Measurements from ENCODE around the gene ASCL2.

The ASCL2 gene

GRCh38 chr11:2307501-2308331, 37.3 kb upstream of the ASCL2 start:
- DNase-seq, result no peak

DNA sequence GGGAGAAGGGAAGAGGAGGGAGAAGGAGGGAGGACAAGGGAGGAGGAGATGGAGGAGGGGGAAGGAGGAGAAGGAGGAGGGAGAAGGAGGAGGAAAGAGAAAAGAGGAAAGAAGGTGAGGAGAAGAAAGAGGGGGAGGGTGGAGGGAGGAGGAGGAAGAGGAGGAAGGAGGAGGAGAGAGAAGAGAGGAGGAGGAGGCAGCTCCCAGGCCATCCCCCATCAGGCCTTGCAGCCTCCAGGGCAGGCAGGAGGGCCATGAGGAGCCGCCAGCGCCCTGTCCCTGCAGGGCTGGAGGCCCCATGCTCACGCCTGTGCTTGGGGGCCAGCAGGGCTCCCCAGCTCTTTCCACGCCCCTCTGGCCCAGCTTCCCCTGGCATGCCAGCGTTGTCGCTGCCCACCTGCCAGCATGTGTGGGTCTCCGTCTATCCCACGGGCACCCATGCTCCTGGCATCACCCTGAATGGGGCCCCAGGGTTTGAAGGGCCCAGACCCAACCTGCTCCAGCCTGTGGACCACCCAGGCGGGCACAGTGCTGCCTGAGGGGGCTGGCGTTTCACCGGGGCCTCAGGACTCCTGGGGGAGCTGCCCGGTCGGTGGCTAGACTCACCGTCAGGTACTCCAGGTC, 36.6 kb upstream of the ASCL2 start:
- no peak for DNase-seq

- DNase-seq, result no peak
These were observed 36.0 kb upstream of the ASCL2 start for GRCh38 chr11:2306452-2306823.

- no peak for DNase-seq
These were observed 35.5 kb upstream of the ASCL2 start for GRCh38 chr11:2305788-2306451.

GRCh38 chr11:2305140-2305778, 34.9 kb upstream of the ASCL2 start:
- no peak for DNase-seq

DNA sequence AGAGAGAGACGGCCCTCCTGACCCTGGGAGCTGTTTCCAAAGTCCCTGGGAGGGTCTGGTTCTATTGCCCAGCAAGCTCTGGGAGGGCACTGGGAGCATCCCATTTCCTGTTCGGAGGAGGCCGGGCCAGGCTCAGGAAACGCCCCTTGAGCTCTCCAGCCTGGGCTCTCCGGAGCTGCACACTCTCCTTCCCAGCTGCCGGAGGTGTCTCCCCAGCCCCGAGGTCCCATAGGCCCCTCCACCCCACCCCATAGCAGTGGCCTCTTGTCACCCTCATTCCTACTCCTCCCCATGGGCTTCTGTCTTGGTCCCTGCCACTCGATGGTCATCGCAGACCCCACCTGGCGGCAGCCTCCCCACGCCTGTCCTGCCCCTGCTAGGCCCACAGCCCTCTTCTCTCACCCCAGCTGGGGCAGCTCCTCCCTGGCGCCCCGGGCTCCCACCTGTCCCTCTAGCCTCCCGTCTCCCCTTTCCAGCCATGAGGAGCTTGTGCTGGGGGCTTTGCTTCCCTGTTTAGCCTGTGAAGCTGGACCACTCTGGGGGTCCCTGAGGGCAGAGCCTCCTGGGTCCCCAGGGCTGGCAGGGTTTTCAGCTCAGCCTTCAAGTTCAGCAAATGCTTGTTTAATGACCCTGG, 34.2 kb upstream of the ASCL2 start:
- no peak for DNase-seq

DNA sequence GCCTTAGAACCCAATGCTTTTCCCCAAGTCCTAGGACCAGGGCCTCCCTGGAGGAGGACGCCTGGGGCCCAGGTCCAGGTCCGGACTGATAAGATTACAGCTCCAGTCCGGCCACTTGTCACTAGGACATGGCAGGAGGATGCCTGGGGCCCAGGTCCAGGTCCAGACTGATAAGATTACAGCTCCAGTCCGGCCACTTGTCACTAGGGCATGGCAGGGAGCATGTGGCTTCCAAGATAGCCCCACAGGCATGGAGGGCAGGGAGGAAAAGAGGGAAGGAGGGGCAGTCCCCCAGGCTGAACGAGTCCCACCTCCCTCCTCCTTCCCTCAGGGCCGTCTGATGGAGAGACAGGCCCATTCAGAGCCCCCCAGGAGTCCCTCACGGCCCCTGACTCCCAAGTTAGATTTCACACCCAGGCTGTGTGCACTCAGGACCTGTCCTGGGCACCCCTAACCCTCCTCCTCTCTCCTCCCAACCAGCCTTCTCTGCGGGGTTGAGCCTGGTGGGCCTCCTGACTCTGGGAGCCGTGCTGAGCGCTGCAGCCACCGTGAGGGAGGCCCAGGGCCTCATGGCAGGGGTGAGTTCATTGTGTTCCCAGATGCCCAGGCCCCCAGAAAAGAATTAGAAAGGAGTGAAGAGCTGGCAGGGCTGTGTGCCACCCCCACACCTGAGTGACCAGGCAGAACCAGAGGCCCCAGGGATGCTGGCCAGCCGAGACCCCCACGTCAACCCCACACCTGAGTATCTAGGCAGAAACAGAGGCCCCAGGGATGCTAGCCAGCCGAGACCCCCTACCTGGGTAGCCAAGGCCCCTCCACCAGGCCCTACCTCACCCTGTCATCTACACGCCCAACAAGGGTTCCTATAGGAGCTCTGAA, 33.5 kb upstream of the ASCL2 start:
- no peak for DNase-seq

DNA sequence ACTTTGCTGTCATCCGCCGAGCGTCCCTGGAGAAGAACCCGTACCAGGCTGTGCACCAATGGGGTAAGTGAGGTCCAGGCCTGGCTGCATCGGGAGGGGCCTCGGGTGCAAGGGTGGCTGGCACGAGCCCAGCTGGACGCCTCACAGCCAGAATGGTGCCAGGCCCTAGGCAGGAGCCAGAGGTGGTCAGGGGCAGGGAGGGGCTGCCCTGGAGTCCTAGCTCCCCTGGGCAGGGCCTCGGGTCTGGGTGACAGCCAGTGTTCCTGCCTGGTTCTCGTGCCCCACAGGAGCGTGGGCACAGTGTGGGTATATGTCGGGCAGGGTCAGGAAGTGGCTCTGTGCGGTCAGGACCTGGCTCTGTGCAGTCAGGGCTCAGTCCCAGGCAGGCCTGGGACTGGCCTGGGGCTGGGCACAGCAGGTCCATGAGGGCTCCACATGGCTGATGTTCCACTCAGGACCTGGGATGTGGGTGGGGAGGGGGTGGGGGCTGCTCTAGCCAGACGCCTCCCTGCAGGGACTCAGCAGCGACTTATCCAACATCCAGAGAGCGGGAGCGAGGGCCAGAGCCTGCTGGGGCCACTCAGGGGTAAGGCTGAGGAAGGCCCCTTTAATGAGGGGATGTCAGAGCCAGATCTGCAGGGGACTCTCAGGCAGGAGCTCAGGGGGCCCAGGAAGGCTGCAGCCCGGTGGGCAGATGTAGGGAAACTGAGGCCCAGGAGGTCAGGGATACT, 32.7 kb upstream of the ASCL2 start:
- DNase-seq, result no peak

GRCh38 chr11:2302306-2302895, 32.0 kb upstream of the ASCL2 start:
- no peak for DNase-seq

DNA sequence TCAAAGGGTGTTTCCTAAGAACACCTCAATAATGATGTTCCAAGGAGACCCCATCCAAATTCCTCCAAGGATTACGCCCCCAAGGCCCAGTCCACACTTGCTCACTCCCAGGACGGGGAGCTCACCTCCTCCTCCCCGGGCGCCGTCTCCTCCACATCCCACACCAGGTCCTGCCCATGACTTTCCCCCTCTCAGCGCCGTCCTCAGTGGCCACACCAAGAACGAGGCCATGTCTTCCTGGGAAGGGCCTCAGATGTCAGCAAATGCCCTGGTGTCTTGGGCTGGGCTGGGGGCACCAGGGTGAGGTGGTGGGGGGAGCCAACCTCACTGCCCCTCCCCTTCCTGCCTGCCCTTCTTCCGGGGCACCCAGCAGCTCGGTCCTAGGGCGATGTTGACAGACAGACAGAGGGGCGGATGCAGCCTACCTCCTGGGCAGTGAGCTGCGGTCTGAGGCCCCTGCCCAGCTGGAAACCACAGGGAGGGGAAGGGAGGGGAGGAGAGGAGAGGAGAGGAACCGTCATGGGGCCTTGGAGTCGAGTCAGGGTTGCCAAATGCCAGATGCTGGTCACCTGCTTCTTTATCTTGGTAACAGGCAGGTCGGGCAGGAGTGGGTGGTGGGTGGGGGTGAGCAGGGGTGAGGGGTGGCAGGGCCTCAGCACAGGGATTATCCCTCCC, 31.4 kb upstream of the ASCL2 start, which contains the start of the genes C11orf21 and TSPAN32:
Gene C11orf21 (minus strand): TSS at position 288 of the 675 bp plus-strand sequence. CDS start 110 bp downstream, at position 178.
Gene TSPAN32 (plus strand): TSS at position 383 of the 675 bp plus-strand sequence. CDS start 137 bp downstream, at position 520.
- no peak for DNase-seq

DNA sequence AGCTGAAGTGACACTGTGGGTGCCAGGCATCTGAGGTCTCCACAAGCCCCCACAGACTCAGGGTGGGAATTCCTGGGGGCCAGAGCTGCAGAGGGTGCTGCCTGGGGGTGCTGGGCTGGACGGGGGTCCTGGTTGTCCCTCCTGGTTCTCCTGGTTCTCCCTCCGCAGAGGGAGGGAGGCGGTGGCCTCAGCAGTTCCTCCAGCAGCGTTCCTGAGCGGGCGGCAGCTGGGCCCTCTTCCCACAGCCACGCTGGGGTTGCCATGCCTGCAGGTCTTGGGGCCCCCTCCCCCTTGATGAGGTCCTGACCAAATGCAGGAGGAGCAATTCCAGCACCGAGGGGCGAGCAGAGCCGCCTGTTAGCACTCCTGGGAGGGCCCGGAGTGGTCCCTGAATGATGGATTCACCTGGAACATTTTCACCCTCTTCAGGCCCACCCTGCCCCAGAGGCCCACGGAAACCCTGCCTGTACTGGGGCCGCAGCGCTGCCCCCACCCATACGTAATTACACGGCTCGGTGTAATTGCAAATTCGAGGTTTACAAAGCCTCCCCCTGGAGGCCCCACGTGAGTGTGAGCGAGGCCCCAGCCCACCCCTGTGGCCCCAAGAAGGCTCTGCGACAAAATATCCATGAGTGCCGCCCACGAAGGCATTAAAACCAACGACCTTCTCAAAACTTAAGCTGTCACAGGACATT, 30.7 kb upstream of the ASCL2 start:
- DNase-seq, result no peak

DNA sequence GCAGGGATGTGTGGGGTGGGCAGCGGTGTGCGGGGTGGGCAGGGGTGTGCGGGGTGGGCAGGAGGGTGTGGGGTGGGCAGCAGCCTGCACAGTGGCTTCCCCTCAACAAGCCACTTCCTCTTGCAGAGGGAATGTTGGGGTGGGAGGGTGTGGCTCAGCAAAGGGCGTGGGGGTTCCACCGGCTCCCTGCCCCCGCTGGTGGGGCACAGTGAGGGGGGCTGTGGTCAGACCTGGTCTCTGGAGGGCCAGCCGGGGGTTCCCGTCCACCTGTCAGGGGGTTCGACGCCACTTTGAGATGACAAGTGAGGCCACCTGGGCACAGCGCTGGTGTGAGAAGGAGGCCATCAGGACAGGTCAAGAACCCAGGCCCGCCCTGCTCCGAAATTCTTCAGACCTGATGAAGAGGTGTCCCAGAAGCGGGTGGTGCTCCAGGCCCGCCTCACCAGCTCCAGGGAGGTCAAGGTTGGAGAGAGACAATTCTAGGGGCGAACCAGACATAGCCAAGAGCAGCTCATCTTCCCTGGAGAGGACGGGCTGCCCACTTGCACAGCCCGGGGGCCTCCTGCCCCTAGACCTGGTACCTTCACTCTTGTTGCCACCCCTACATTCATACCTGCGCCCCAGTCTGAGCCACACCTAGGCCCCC, 30.0 kb upstream of the ASCL2 start:
- no peak for DNase-seq

DNA sequence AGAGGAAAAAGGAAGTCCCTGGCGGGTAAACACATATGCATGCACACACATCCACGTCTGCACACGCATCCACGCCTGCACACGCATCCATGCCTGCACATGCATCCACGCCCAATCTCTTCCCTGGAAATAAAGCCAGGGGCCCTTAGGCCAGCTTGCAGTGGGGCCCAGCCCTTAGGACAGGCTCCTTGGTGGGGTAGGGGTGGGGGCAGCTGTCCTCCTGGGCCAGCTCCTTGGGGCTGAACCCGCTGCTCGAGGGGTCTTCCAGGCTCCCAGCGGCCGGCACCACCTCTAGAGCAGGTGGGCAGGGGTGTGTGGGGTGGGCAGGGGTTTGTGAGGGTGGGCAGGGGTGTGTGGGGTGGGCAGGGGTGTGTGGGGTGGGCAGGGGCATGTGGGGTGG, 29.4 kb upstream of the ASCL2 start:
- no peak for DNase-seq

DNA sequence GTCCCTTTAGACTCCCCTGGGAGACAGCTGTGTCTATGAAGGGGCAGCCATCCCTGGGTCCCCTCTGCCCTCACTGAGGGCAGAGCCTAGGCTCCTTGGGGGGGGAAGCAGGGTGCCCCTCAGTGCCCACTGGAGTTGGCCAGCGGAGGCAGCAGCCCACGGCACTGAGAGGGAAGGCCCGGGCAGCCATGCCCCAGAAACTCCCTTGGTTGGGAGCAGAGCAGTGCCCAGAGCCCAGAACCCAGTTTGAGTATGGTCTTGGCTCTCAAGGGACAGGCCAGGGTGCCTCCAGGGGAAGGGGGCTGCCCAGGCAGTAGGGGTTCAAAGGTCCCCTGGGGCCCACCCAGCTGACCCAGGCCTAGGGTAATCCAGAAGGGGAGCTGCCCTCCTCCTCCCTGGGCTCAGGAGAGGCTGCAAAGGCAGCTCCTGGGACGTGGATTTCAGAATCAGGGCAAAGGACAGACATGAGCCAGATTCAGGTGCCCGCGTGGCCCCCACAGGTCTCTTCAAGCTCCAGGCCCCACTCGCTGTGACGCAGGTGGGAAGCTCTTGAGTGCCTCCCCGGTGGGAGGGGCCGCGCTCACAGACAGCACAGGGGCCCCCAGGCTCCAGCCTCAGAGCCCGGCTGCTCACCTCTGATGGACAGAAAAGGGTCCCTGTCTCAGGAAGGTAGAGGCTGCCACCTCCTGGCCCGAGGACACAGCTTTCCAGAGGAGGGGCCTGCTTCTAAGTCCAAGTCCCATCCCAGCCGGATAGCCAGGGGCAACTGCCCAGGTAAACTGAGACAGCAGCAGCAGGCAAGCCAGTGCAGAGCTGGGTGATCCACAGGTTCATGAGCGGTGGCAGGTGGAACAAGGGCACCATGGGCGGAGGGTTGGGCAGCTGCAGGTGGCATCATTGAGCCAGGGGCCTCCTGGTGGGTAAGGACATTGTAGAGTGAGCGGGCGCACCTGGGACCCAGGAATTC, 28.7 kb upstream of the ASCL2 start:
- no peak for DNase-seq

- no peak for DNase-seq
These were observed 27.9 kb upstream of the ASCL2 start for GRCh38 chr11:2298131-2298794.

- no peak for DNase-seq
These were observed 27.2 kb upstream of the ASCL2 start for GRCh38 chr11:2297623-2298030.

Measured in NCI-H1436 treated with DMSO at 0.1 percent for 48 hours (cell line).